ENCODE measurements around the gene TLE3. TPM values are rescaled to one million over a fixed set of nuclear protein-coding genes. Genes with fewer than 3 reads are reported as not detected.

Gene TLE3
- total and polyA plus RNA-seq, 2 of the 13 experiments (the other 11 are each of a cell fraction or from before 2014, with no cell fraction given): 11.9 to 13.8 TPM

GRCh38 chr15:70016511-70016994 is 81.2 kb downstream of the TLE3 start:
- H3K27ac ChIP-seq (ENCODE audit: extremely low read length, insufficient read depth, low read length): no peak overlapping the region
- H3K4me1 ChIP-seq (ENCODE audit: insufficient read depth, low read length): no peaks in the 10 kb centered on the region
- FAIRE-seq (no peak), ATAC-seq (no peak), DNase-seq (ENCODE audit: low spot score) (no peak)
- no peak overlapping the region for H3K9ac ChIP-seq (ENCODE audit: insufficient read depth, low read depth, low read length)
- H3K27me3 ChIP-seq (ENCODE audit: control insufficient read depth in 1 of 2, insufficient read depth in 2 of 2, low read length in 2 of 2): peaks cover 9 to 62% of the 10 kb centered on the region in 2 experiments; a peak in 4 of 5 replicates
- H2AFZ ChIP-seq (ENCODE audit: low read length): no peak overlapping the region
- intact Hi-C loops (cut with micrococcal nuclease; ENCODE audit: unreplicated experiment) (no loop called here), in situ Hi-C loops (cut with HindIII; ENCODE audit: extremely low pct_ligation_motif_present, low pct_unique_long_range_greater_than_20kb) (no loop called here)
- no peaks in the 10 kb centered on the region for H3K9me3 ChIP-seq (ENCODE audit: low read length)
- POLR2A ChIA-PET: no interaction called here
- no peaks in the 10 kb centered on the region for H3K79me2 ChIP-seq (ENCODE audit: insufficient read depth, low read length)
- no TSS peak for BruUV-seq (replicated peaks)
- WGBS (ENCODE audit: low lambda C conversion rate): 13% methylated on average over 6 of the region's 6 CpGs
- CTCF ChIA-PET (ENCODE audit: low intra/inter-chr PET ratio, low total read pairs): no interaction called here
- no peak overlapping the region for H3K4me2 ChIP-seq (ENCODE audit: low read depth, low read length)
- TF ChIP-seq ZNF451 (CRISPR knock-in tag; IDR thresholded peaks at IDR 0.05): no peak
- no peak for TF ChIP-seq RXRA (CRISPR knock-in tag; IDR thresholded peaks at IDR 0.05)
- no peak for TF ChIP-seq FOXK1 (CRISPR knock-in tag; IDR thresholded peaks at IDR 0.05; ENCODE audit: borderline replicate concordance, low read depth)
- no peak for TF ChIP-seq ZBTB42 (CRISPR knock-in tag; IDR thresholded peaks at IDR 0.05)
- no peak for TF ChIP-seq FOXA1 (IDR thresholded peaks at IDR 0.05)
- no peak for TF ChIP-seq FOXA1 (CRISPR knock-in tag; IDR thresholded peaks at IDR 0.05)
- TF ChIP-seq ZNF460 (CRISPR knock-in tag; IDR thresholded peaks at IDR 0.05; ENCODE audit: borderline replicate concordance): no peak
- TF ChIP-seq ZMYM2 (CRISPR knock-in tag; IDR thresholded peaks at IDR 0.05): no peak
- no peak for TF ChIP-seq GATA4 (IDR thresholded peaks at IDR 0.05; ENCODE audit: borderline replicate concordance, low read depth)
- TF ChIP-seq, protein P1, sequence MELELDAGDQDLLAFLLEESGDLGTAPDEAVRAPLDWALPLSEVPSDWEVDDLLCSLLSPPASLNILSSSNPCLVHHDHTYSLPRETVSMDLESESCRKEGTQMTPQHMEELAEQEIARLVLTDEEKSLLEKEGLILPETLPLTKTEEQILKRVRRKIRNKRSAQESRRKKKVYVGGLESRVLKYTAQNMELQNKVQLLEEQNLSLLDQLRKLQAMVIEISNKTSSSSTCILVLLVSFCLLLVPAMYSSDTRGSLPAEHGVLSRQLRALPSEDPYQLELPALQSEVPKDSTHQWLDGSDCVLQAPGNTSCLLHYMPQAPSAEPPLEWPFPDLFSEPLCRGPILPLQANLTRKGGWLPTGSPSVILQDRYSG (CRISPR knock-in tag; IDR thresholded peaks at IDR 0.05): no peak
- no peaks in the 10 kb centered on the region for H3K36me3 ChIP-seq (replicated peaks in 1 of 2; ENCODE audit: control insufficient read depth in 1 of 2, insufficient read depth in 2 of 2, low read length in 2 of 2)
- no peaks in the 10 kb centered on the region for H4K20me1 ChIP-seq (ENCODE audit: insufficient read depth, low read length)
- H3K4me3 ChIP-seq (replicated peaks in 1 of 3; ENCODE audit: insufficient read depth in 1 of 3, low read depth in 2 of 3, low read length in 3 of 3): no peak overlapping the region
